Left lung (tissue), 14 donors: ENCODE data around the gene DYRK1A. TPM values are rescaled to one million over a fixed set of nuclear protein-coding genes. Genes with fewer than 3 reads are reported as not detected.
"Not testable (repeated sequence)": the region's sequence is repeated elsewhere in the genome, so short reads cannot be mapped to it uniquely, and the experiment has no call there.

Source experiments
- ATAC-seq: fragments of 200-7000 bp; cut with Tn5 transposase; one replicate; pipeline ENCODE4 v1.9.1; 2020; ENCODE audit warnings: moderate library complexity
- DNase-seq, 4 donors: peaks; one replicate each; pipeline ENCODE4 v3.0.0-alpha.2; 2013 to 2020
- H3K27ac ChIP-seq, 2 donors: fragments of 200-600 bp; sonication (generic) in 1 of 2; one replicate each; pipeline versions ENCODE4 v1.5.0 to v1.8.0; 2020 to 2021
- H3K27me3 ChIP-seq, 2 donors: fragments of 200-600 bp; sonication (generic) in 1 of 2; one replicate each; pipeline versions ENCODE4 v1.5.0 to v1.8.0; 2020 to 2021
- H3K36me3 ChIP-seq, 2 donors: fragments of 200-600 bp; sonication (generic) in 1 of 2; one replicate each; pipeline versions ENCODE4 v1.5.0 to v1.8.0; 2020 to 2021
- H3K4me1 ChIP-seq, 2 donors: fragments of 200-600 bp; one replicate each; pipeline ENCODE4 v1.8.0; 2021
- H3K4me3 ChIP-seq, 2 donors: fragments of 200-600 bp; sonication (generic) in 1 of 2; one replicate each; pipeline versions ENCODE4 v1.5.0 to v1.8.0; 2020 to 2021; ENCODE audit warnings: mild to moderate bottlenecking in 1 of 2
- H3K9me3 ChIP-seq, 2 donors: fragments of 200-600 bp; sonication (generic) in 1 of 2; one replicate each; pipeline versions ENCODE4 v1.5.0 to v1.8.0; 2020 to 2021
- CTCF ChIP-seq, 2 donors: fragments of 200-600 bp; sonication (generic) in 1 of 2; IDR thresholded peaks; one replicate each; pipeline versions ENCODE4 v1.5.0 to v1.8.0; 2021; ENCODE audit warnings: antibody characterized with exemption in 2 of 2
- intact Hi-C, 2 donors: fragments of 100-400 bp; cut with DNase I; formaldehyde crosslinking; loops; one replicate each; pipeline versions ENCODE4 v1.11.2 to v1.14.2; 2022
- long read RNA-seq, 12 donors: library from polyadenylated mRNA in 2 of 12; unstranded in 2 of 12; transcript quantifications; one replicate each; pipeline ENCODE4 v2.0.0 and lab custom pipeline, GENCODE V29; 2019 to 2026
- polyA plus RNA-seq, 6 donors: library from polyadenylated mRNA; unstranded; fragments of 120-200 nt; gene quantifications; one replicate each; pipeline ENCODE4 v1.2.1, GENCODE V29; 2013; ENCODE audit not compliant: insufficient read length in 6 of 6
- total RNA-seq, 2 donors: library from RNA; stranded (reverse); fragmentation: NEBNext Ultra II Directional; extraction: Animal tissue kit (Norgen Biotek cat#: 25700); gene quantifications; one replicate each; pipeline ENCODE4 v1.2.1, GENCODE V29; 2021
- donor health status: DM: no; HTN: yes; CAD: no.
- donor health status: DM: no; HTN: no; CAD: no.

DYRK1A gene
- total RNA-seq: 10 to 100 TPM; 57.0 to 61.9 TPM
- 10 to 100 TPM; 57.5 to 69.9 (median 66.8) TPM for polyA plus RNA-seq
- long read RNA-seq, donor 1, full-length matches to known transcripts: 13 of 26 reads
- long read RNA-seq, donor 1, partial matches to known transcripts: 13 of 26 reads
- long read RNA-seq, donor 1, other reads (novel, unspliced or antisense): 0 of 26 reads
- long read RNA-seq, donor 2, full-length matches to known transcripts: 11 of 11 reads
- long read RNA-seq, donor 2, partial matches to known transcripts: 0 of 11 reads
- long read RNA-seq, donor 2, other reads (novel, unspliced or antisense): 0 of 11 reads
- long read RNA-seq, donor 3, full-length matches to known transcripts: 3 of 3 reads
- long read RNA-seq, donor 3, partial matches to known transcripts: 0 of 3 reads
- long read RNA-seq, donor 3, other reads (novel, unspliced or antisense): 0 of 3 reads
- long read RNA-seq, donor 4, partial matches to known transcripts: 0 of 4 reads
- long read RNA-seq, donor 4, other reads (novel, unspliced or antisense): 4 of 4 reads
- long read RNA-seq, donor 5, full-length matches to known transcripts: 8 of 8 reads
- long read RNA-seq, donor 5, partial matches to known transcripts: 0 of 8 reads
- long read RNA-seq, donor 5, other reads (novel, unspliced or antisense): 0 of 8 reads
- long read RNA-seq, donor 6, full-length matches to known transcripts: 2 of 2 reads
- long read RNA-seq, donor 6, partial matches to known transcripts: 0 of 2 reads
- long read RNA-seq, donor 6, other reads (novel, unspliced or antisense): 0 of 2 reads
- long read RNA-seq, donor 7, full-length matches to known transcripts: 4 of 4 reads
- long read RNA-seq, donor 7, partial matches to known transcripts: 0 of 4 reads
- long read RNA-seq, donor 7, other reads (novel, unspliced or antisense): 0 of 4 reads
- long read RNA-seq, donor 8, full-length matches to known transcripts: 9 of 9 reads
- long read RNA-seq, donor 8, partial matches to known transcripts: 0 of 9 reads
- long read RNA-seq, donor 8, other reads (novel, unspliced or antisense): 0 of 9 reads
- long read RNA-seq, donor 9: 0 reads
- long read RNA-seq, donor 10, partial matches to known transcripts: 0 of 1 reads
- long read RNA-seq, donor 10, other reads (novel, unspliced or antisense): 1 of 1 reads
- long read RNA-seq, donor 11, full-length matches to known transcripts: 9 of 9 reads
- long read RNA-seq, donor 11, partial matches to known transcripts: 0 of 9 reads
- long read RNA-seq, donor 11, other reads (novel, unspliced or antisense): 0 of 9 reads
- long read RNA-seq, donor 12, full-length matches to known transcripts: 6 of 6 reads
- long read RNA-seq, donor 12, partial matches to known transcripts: 0 of 6 reads
- long read RNA-seq, donor 12, other reads (novel, unspliced or antisense): 0 of 6 reads

- peak; percentile 98 to 100 (median 99) for DNase-seq
- Histone ChIP-seq H3K36me3 (no peaks in the 10 kb centered on the region), H3K4me3 (peak within 1 kb of the TSS; percentile 79 to 87), H3K27me3 (no peaks in the 10 kb centered on the region), H3K27ac (peak within 1 kb of the TSS; percentile 100), H3K9me3 (no peaks in the 10 kb centered on the region), H3K4me1 (peaks cover 9 to 40% of the 10 kb centered on the region in 2 donors)
- peak; percentile 92 for ATAC-seq
- TF ChIP-seq CTCF (IDR thresholded peaks at IDR 0.05): no peak
- intact Hi-C loops: loop anchor here in 1 of 2 donors (10.0 kb wide), 1 partner anchor 102 kb away; the partner anchor contains the start of gene VPS26C
Observed at GRCh38 chr21:37366482-37367316, at the start of gene DYRK1A. Gene DYRK1A (plus strand): TSS chr21:37366773. CDS start chr21:37420375, 53,602 bp downstream.

GRCh38 chr21:37319551-37319950 is 47.0 kb upstream of the DYRK1A start:
- TF ChIP-seq CTCF (IDR thresholded peaks at IDR 0.05): no peak
- Histone ChIP-seq H3K4me3 (no peak overlapping the region), H3K9me3 (peaks cover 0 to 22% of the 10 kb centered on the region in 2 donors), H3K36me3 (no peaks in the 10 kb centered on the region), H3K27ac (no peak overlapping the region), H3K4me1 (no peaks in the 10 kb centered on the region), H3K27me3 (no peaks in the 10 kb centered on the region)
- DNase-seq: no peak
- ATAC-seq: no peak
- intact Hi-C loops: no loop called here

- Histone ChIP-seq H3K27me3 (no peaks in the 10 kb centered on the region), H3K27ac (no peak overlapping the region), H3K4me3 (no peak overlapping the region), H3K9me3 (peaks cover 0 to 9% of the 10 kb centered on the region in 2 donors), H3K36me3 (no peaks in the 10 kb centered on the region), H3K4me1 (no peaks in the 10 kb centered on the region)
- no peak for DNase-seq
- no peak for ATAC-seq
- intact Hi-C loops: no loop called here
- TF ChIP-seq CTCF (IDR thresholded peaks at IDR 0.05): no peak
Observed at GRCh38 chr21:37322084-37322483, 44.5 kb upstream of the DYRK1A start.

- no peak for TF ChIP-seq CTCF (IDR thresholded peaks at IDR 0.05)
- ATAC-seq (no peak), DNase-seq (no peak)
- Histone ChIP-seq H3K9me3 (no peaks in the 10 kb centered on the region), H3K4me1 (no peaks in the 10 kb centered on the region), H3K27me3 (no peaks in the 10 kb centered on the region), H3K4me3 (no peak overlapping the region), H3K36me3 (no peaks in the 10 kb centered on the region), H3K27ac (no peak overlapping the region)
- intact Hi-C loops: no loop called here
Observed at GRCh38 chr21:37324558-37324957, 42.0 kb upstream of the DYRK1A start.

DNA sequence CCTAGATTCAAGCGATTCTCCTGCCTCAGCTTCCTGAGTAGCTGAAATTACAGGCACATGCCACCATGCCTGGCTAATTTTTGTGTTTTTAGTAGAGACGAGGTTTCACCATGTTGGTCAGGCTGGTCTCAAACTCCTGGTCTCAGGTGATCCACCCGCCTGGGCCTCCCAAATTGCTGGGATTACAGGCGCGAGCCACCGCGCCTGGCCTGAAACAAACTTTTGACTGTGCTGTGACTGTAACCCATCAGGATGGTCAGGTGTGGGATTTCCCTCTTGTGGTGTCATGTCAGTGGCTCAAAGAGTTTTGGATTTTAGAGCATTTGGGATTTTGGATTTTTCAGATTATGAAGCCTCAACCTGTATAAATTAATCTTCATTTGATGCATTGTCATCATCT is 38.4 kb upstream of the DYRK1A start:
- H3K4me3 ChIP-seq, H3K27me3 ChIP-seq, ATAC-seq, H3K4me1 ChIP-seq, H3K36me3 ChIP-seq, H3K27ac ChIP-seq, intact Hi-C loops, H3K9me3 ChIP-seq, DNase-seq: not testable (repeated sequence)
